HG02973 (cell line): ENCODE results near the gene RTF1.

ENCODE experiments used
- ATAC-seq: cut with Tn5 transposase; IDR thresholded peaks from one replicate; pipeline ENCODE4 v1.9.1; 2021; ENCODE audit warnings: moderate library complexity; ENCODE audit not compliant: unreplicated experiment

Gene RTF1

GRCh38 chr15:41502795-41503668 is 86.1 kb downstream of the RTF1 start:
- ATAC-seq: no peak

GRCh38 chr15:41503669-41504010 is 86.7 kb downstream of the RTF1 start:
- no peak for ATAC-seq

DNA sequence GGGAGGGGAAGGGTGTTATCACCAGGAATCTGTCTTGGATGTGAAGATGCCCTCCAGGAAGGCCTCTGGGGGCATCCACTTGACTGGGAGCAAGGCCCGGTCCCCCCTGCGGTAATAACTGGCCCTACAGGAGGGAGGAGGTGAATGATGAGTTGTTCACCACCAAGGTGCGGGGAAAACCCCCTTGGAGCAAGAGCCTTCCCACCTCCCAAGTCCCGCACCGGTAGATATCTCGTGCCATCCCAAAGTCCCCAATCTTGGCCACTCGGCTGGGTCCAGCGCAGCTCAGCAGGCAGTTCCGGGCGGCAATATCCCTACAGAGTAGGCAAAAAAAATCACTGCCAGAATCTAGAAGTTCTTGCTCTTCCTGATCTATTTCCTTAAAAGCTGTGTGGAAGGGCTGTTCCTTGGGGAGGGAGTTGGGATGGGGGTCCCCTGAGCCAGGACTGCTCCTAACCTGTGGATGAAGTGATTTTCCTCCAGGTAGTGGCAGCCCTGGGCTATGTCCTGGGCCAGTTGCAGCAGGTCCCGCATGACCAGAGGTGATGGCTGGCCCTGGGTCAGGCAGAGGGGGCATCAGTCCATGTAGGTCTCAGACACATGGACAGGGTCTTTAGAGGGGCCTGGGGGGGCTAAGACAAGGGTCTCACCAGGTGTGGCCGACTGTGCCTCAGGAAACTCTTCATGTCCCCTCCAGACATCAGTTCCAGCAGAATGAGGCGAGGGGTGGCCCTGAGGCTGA is 88.0 kb downstream of the RTF1 start:
- ATAC-seq: no peak

- ATAC-seq: no peak
Observed at GRCh38 chr15:41505776-41506175, 88.9 kb downstream of the RTF1 start.

- ATAC-seq: no peak
Observed at GRCh38 chr15:41506796-41507341, 90.0 kb downstream of the RTF1 start.

DNA sequence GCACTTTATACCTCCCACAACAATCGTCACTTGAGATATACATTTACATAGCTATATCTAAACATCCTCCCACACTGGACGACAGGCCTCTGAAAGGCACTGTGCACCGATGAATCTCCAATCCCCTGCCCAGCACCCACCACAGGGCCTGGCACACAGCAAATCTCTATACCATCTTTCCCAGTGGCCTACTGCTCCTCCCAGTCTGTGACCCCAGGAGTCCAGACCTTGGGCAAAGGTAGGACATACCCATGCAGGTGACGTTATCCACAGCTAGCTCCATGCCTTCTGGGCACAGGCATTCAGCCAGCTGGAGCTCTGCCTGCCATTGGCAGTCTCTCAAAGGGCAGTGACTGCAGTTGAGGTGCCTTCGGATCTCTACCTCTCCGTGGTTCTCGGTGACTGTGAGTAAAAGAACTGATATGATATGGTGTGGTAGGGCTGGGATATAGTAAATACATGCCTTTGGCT is 91.0 kb downstream of the RTF1 start:
- ATAC-seq: no peak

- ATAC-seq: no peak
Observed at GRCh38 chr15:41510728-41511127, 93.8 kb downstream of the RTF1 start.

- ATAC-seq: no peak
Observed at GRCh38 chr15:41511331-41511898, 94.5 kb downstream of the RTF1 start.

GRCh38 chr15:41511899-41512369 is 95.0 kb downstream of the RTF1 start:
- no peak for ATAC-seq

- no peak for ATAC-seq
Observed at GRCh38 chr15:41512512-41512939, 95.6 kb downstream of the RTF1 start.

GRCh38 chr15:41512940-41513505 is 96.1 kb downstream of the RTF1 start:
- no peak for ATAC-seq

GRCh38 chr15:41513506-41514227 is 96.8 kb downstream of the RTF1 start, which contains the start of gene LTK:
Gene LTK, minus strand, starts transcription at chr15:41513827. Its CDS starts 118 bp downstream, at chr15:41513709.
- no peak for ATAC-seq

DNA sequence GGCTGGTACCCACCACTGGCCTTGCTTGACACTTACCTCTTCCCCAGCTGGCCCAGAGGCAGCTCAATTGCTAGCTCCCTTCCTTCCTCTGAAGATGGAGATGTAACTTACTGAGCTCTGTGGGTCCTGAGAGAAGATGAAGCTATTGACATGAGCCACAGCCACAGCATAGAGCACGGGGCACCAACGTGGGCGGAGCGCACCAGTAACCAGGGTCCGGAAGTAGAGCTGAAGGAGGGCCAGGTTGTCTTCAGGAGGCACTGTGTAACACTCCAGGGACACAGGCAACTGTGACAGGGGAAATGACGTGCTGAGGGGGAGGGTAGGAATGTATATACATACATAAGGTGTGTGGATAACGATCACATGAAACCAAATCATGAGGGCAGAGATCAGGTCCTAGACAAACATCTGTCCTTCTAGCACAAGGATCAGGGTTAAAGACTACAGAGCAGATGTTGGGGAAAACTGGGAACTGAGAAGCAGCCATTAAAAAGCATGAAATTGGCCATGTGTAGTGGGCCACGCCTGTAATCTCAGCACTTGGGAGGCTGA is 101.1 kb downstream of the RTF1 start:
- ATAC-seq: no peak

GRCh38 chr15:41520636-41521035 is 103.7 kb downstream of the RTF1 start:
- ATAC-seq: no peak

GRCh38 chr15:41521614-41522013 is 104.7 kb downstream of the RTF1 start:
- ATAC-seq: no peak

DNA sequence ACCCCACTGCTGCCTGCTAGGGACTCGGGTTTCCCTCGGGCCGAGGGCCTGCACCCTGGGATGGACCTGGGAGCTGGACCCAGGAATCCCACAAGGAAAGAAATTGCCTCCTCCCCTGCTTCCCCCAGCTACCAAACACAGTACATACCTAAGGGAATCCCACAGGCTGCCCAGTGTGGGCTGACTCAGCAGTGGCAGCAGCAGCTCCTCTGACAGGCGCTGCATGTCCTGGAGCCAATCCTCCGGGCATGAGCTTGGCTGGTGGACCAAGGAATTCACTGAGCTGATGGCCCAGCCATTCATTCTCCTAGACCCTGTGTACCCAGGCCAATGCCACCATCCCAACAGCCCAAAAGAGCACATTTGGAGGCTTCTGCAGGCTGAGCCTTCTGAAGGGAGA is 106.2 kb downstream of the RTF1 start:
- ATAC-seq: no peak

- ATAC-seq: no peak
Observed at GRCh38 chr15:41530363-41530956, 113.6 kb downstream of the RTF1 start.
